Stimulated activated CD4-positive, alpha-beta T cell treated with anti-CD3 and anti-CD28 coated beads, Interleukin-12 subunit alpha, Interleukin-12 subunit beta, amount 100 ng/mL, for 24 hours (primary cell): ENCODE measurements around the gene RAB11B.
"Not testable (repeated sequence)": the region's sequence is repeated elsewhere in the genome, so short reads cannot be mapped to it uniquely, and the experiment has no call there.

Source experiments
- DNase-seq, 2 experiments: peaks; one replicate each; pipeline ENCODE4 v3.0.0-alpha.2; 2020; ENCODE audit warnings: low read depth in 2 of 2

Gene RAB11B

GRCh38 chr19:8393871-8394250 lies 3.7 kb downstream of the RAB11B start:
- no peak for DNase-seq

GRCh38 chr19:8395621-8396082 lies 5.5 kb downstream of the RAB11B start:
- no peak for DNase-seq

DNA sequence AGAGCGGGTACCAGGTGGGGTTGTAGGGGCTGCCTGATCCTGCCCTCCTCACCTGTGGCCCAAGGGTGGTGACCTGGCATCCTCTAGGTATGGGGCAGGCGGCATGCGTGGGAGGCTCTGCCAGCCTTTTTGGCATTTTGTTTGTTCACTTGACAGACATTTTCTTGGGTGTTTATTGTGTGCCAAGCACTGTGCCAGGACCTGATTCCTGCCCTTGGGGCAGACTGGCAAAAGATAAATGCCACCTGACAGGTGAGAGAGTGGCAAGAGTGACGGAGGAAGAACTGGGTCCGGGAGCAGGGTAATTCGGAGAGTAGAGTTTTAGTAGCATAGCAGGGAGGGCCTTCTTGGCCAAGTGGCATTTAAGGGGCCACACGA lies 6.0 kb downstream of the RAB11B start:
- no peak for DNase-seq

- DNase-seq = peak; percentile 35 to 57
Measured at GRCh38 chr19:8396563-8397203, 6.5 kb downstream of the RAB11B start.

DNA sequence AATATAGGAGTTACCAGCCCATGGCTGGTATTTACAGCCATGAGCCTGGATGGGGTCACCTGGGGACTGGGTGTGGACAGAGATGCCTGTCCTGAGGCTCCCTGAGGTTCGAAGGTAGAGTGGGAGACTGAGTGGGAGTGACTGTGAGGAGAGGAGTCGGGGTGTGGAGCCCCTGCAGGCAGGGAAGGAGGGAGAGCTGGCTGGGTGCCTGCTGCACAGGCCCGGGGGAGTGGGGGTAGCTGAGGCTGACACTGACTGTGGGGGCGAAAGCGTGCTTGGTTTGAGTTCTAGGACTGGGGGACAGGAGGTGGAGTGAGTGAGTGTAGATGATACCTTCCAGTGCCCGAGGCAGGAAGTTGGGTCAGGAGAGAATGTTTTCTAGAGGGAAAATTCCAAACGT lies 7.1 kb downstream of the RAB11B start:
- no peak for DNase-seq

DNA sequence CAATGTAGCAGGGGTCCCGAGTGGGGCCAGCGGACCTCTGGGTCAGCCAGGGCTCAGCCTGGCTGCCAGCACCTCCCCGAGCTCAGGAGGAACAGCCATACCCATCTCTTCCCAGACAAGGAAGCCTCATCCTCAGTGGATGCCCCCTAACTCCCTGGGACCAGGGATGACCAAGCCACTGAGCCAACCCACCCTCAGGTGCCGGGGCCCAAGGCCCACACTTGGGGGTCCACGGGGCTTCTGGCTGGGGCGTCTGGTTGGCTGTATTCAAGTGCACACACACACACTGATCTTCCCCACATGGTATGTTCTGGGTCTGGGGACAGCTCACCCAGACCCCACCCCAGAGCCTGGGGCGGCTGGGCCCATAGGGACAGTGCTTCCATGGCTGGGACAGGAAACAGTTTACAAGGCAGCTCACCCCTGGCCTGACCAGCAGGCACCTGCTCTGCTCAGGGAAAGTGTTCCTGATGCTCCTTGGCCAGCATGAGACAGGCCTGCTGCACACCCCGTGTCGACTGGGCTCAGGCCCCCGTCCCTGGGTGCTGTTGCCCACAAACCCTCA lies 7.7 kb downstream of the RAB11B start:
- DNase-seq = no peak

DNA sequence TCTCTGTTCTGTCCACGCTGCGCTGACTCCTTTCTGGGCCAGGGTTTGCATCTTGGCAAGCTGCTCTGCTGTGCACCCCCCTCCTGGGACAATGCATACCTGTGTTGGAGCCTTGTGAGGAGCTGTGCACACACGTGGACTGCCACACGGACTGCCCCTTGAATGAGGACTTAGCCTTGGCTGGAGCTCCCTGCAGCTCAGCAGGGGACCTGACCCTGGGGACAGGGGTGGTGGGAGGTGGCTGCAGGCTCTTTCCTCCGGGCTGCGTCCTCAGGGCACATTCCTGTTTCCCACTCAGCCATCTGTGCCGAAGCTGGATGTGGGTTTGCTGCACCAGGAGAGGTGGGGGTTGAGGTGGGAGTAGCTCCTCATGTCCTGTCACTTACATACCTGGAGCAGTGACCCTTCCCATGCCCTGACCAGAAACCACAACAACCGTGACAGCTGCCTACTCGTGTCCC lies 8.2 kb downstream of the RAB11B start:
- no peak for DNase-seq

DNA sequence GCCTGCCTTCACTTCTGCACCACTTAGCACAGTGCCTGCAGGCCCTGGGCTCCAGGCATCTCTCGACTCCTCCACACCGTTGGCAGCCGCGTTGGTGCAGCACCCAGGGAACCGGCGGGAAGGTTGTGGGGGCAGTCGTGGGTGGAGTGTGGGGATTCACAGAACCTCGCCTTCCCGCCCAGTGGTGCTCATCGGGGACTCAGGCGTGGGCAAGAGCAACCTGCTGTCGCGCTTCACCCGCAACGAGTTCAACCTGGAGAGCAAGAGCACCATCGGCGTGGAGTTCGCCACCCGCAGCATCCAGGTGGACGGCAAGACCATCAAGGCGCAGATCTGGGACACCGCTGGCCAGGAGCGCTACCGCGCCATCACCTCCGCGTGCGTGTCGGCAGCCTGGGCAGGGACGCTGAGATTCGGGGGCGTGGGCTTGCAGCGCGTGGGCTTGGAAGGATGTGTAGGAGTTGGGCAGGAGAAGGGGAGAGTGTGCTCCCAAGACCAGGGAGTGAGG lies 9.6 kb downstream of the RAB11B start:
- DNase-seq = no peak

DNA sequence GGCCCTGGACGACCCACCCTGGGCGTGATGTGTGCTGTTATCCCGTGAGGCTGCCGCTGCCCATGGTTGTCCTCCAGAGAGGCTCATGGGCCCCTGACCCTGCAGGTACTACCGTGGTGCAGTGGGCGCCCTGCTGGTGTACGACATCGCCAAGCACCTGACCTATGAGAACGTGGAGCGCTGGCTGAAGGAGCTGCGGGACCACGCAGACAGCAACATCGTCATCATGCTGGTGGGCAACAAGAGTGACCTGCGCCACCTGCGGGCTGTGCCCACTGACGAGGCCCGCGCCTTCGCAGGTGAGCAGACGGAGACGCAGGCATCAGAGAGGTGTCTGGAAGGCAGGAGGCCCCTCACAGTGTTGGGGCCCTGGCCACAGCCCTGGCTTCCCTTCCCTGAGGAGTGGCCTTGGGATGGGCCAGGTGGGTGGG lies 11.8 kb downstream of the RAB11B start:
- no peak for DNase-seq

GRCh38 chr19:8403098-8403819 lies 13.1 kb downstream of the RAB11B start:
- no peak for DNase-seq

DNA sequence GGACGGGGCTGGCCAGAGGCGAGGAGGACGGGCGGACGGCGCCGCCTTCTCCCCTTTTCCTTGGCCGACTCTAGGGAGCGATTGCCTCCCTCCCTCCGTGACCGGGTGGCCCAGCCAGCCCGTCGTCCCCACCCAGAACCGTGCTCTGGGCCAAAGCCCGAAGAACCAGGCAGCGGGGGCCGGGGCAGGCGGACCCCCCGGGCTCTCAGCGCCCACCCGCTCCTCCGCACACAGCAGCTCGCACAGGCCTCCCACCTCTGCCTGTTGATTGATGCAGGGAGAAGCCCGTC lies 13.6 kb downstream of the RAB11B start:
- no peak for DNase-seq

- DNase-seq = no peak
Measured at GRCh38 chr19:8404391-8405151, 14.4 kb downstream of the RAB11B start.

DNA sequence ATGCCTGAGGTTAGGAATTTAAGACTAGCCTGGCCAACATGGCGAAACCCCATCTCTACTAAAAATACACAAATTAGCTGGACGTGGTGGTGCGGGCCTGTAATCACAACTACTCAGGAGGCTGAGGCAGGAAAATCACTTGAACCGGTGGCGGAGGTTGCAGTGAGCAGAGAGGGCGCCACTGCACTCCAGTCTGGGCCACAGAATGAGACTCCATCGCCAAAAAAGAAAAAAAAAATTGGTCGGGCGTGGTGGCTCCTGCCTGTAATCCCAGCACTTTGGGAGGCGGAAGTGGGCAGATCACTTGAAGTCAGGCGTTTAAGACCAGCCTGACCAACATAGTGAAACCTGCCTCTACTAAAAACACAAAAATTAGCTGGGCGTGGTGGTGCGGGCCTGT lies 20.6 kb downstream of the RAB11B start:
- not testable (repeated sequence) for DNase-seq

- DNase-seq = peak; percentile 91 to 93
Measured at GRCh38 chr19:8412783-8413628, 22.8 kb downstream of the RAB11B start, which contains the start of gene MARCHF2. Gene MARCHF2, plus strand, starts transcription at chr19:8413305. Its CDS starts 8,536 bp downstream, at chr19:8421841.

DNA sequence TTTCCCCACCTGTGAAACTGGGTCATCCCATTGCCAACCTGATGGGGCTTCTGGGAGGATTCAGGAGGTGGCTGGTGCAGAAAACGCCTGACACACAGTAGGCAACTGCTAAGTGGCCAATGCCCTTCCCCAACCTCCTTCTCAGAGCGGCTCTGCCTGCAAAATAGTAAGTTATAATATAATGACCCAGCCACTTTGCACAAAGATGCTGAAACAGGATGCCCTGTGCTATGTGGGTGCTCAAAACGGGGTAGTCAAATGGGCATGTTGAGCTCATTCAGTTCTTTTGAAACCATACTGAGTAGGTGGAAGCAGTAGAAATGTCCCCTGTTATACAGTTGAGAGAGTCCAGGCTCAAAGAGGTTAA lies 23.5 kb downstream of the RAB11B start:
- DNase-seq = no peak

- DNase-seq = no peak
Measured at GRCh38 chr19:8416796-8417195, 26.6 kb downstream of the RAB11B start.

GRCh38 chr19:8421484-8422461 lies 31.6 kb downstream of the RAB11B start:
- no peak for DNase-seq

DNA sequence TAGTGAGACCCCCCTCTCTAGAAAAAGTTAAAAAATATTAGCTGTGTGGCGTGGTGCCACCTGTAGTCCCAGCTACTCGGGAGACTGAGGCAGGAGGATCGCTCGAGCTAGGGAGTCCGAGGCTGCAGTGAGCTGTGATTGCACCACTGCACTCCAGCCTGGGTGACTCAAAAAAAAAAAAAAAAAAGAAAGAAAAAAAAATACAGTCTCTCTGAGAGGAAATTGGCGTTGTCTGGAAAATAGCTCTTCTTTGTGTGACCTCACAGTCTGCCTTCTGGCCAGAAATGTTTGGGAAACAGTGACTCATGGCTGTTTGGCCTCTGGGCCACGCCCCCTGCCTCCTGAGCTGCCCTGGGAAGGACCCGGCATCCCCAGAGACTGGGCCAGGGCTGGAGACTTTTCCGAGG lies 33.7 kb downstream of the RAB11B start:
- no peak for DNase-seq

DNA sequence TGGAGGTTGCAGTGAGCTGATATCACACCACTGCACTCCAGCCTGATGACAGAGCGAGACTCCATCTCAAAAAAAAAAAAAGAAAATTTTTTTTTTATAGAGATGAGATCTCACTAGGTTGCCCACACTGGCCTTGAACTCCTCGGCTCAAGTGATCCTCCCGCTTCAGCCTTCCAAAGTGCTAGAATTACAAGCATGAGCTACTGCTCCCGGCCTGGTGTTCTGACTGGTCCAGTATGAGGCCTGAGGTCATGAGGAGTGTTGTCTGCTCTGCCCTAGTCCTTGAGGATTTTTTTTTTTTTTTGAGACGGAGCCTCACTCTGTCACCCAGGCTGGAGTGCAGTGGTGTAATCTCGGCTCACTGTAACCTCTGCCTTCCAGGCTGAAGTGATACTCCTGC lies 35.2 kb downstream of the RAB11B start:
- not testable (repeated sequence) for DNase-seq

DNA sequence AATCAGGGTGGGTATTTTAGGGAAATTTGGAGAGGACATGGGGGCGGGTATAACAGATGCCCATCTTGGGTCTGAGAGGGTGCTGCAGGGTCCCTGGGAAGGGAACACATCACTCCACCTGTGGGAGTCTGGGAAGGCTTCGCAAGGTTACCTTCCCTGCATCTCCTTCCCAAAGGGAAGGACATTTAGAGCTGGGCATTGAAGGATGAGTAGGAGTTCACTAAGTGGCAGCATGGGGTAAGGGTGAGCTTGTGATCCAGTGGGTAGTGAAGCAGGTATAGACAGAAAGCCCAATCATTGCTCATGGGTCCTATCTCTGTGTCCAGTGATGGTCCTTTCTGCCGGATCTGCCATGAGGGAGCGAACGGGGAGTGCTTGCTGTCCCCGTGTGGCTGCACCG lies 36.1 kb downstream of the RAB11B start:
- no peak for DNase-seq
